SIG-M5 treated with dmso at 0.1 percent for 504 hours (cell line): ENCODE data around the gene DYNC1LI2.
A peak's percentile ranks its signal among the peaks of the same experiment; 100 is the strongest.
"Not testable (repeated sequence)": the region's sequence is repeated elsewhere in the genome, so short reads cannot be mapped to it uniquely, and the experiment has no call there.

Source experiments
- DNase-seq: peaks from one replicate; lab custom pipeline; 2025; ENCODE audit not compliant: unreplicated experiment; lab: John Stamatoyannopoulos, UW

Gene DYNC1LI2

DNA sequence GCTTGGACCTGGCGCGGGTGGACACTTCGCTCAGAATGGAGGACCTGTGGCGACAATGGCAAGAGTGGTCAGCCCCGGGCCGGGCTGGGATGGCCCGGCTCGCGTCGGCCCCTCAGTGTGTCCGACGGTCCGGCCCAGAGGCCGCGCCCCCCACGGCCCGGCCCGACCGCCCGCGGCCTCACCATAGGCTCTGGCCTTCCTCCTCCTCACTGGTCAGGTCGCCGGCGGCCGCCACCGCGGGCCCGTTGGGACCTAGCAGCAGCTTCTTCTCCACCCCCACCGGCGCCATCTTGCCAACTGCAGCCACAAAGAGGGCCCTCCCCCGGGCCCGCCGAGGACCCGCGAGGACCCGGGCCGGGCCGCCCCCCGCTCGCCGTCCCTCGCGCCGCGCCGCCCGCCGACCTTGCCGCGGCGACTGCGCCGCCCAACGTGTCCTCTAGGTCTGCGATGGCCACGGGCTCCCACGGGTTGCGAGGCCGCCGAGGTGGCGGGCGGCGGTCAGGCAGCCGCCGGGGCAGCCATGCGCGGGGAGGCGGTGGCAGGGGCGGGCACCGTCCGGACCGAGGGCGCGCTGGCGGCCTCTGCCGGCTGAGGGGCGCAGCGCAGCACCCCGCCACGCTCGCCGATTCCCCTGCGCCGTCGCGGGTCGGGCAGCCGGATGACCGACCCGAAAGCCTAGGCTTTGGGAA lies at the start of gene DYNC1LI2:
Gene DYNC1LI2 (minus strand): TSS at position 307 of the 689 bp plus-strand sequence. CDS start 18 bp downstream, at position 289.
- peak; percentile 65 for DNase-seq

DNA sequence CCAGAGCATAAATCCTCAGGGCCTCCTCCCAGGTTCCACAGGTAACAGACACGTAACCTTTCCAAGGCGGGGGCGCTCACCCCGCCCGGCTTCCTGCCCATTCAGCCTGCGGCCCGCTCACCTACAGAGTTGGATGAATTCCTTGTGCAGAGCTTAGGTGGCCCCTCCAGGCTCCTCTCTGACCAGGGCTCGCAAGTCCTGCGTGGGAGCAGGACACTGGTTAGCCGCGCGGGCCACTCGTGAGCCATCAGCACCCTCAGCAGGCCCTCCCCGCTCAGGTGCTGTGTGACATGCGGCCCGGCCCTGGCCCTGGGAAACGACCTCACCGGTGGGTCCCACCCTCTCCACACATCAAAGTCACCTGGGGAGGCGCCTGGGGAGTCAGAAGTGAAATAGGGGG lies 49.4 kb upstream of the DYNC1LI2 start:
- no peak for DNase-seq

DNA sequence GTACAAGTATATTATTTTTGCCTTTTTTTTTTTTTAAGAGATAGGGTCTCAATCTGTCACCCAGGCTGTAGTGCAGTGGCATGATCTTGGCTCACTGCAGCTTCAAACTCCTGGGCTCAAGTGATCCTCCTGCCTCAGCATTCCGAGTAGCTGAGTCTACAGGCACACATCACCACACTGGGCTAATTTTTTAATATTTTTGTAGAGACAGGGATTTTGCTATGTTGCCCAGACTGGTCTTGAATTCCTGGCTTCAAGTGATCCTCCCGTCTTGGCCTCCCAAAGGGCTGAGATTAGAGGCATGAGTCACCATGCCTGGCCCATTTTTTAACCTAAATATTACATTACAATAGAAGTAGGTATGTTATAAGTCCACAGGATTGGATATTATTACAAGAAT lies 46.8 kb upstream of the DYNC1LI2 start:
- no peak for DNase-seq

DNA sequence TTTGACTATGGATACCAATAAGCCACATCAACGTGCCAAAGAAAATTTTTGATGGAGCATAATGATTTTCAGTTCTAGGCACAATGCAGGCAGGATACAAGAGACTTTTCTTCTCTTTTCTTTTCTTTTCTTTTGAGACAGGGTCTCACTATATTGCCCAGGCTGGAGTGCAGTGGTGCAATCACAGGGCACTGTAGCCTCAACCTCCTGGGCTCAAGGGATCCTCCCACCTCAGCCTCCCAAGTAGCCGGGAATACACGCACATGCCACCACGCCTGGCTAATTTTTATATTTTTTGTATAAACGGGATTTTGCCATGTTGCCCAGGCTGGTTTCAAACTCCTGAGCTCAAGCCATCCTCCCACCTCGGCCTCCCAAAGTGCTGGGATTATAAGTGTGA lies 42.6 kb upstream of the DYNC1LI2 start:
- DNase-seq, result not testable (repeated sequence)

DNA sequence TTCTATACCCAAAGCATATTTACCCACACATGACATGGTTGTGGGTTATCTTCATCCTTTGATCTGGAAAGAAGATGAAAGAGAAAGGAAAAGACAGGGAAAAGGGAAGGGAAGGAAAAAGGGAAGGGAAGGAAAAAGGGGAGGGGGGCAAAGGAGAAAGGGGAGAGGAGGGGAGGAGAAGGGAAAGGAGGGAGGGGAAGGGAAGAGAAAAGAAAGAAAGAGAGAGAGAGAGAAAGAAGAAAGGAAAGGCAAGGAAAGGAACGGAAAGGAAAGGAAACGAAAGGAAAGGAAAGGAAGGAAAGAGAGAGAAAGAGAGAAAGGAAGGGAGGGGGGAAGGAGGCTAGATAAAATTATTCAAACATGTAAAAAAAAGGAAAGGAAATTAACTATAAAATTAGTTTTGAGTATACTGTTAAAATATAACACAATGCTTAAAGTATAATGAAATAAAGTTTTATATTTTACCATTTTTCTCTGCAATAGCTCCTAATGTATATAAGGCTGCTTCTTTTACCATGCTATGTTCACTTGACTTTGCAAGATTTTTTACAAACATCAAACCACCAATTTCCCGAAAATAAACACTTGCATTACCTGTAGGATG lies 38.8 kb upstream of the DYNC1LI2 start:
- no peak for DNase-seq

DNA sequence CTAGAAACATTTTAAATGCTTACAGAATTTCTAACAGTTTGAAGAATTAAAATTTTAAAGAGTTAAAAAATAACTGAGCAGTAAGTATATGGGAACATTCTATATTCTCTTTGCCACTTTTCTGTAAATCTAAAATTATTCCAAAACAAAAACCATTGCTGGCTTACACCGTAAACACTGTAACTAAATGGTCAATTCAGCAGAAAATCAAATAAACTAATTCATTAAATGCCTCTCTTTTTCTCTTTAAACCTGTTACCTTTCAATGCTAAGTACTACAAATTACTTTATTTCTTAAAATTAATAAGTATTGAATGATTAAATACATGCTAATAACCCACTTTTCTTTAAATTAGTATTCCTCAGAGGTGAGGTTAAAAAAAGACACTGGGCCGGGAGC lies 36.0 kb upstream of the DYNC1LI2 start:
- DNase-seq, result no peak

DNA sequence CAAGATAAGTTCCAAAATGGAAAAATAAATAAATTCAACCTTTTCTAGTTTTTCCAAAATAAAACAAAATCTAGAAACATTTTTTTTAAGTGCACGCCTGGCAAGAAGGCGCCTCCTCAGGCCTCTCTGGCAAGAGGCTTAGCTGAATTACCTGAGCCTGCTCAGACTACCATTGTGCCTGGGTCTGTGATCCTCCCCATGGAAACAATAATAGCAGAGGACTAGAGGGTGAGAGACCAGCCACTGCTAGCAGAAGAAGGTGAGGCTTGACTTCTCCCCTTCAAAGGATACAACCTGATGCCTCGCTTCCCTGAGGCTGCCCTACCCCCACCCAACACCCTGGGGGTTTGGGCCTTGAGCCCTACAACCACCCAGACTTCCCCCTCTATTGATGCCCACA lies 35.1 kb upstream of the DYNC1LI2 start:
- DNase-seq, result no peak

DNA sequence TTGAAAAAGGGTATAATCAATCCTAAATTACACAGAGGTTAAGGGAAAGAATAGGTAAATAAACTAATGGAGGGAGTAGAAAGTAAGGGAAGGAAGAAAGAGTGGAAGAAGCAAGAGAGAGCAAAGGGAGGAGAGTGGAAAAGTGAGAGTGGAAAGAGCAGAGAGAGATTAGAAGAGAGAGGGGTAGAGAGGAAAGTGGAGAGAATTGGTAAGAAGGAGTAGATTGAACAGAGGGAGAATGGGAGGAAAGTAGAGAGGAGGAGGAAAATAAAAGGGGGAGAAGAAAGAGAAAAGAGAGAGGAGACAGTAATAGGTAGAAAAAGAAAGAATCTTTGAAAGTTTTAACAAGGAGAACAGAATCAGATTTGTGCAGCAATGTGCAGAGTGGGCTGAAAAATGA lies 25.0 kb upstream of the DYNC1LI2 start:
- no peak for DNase-seq

DNA sequence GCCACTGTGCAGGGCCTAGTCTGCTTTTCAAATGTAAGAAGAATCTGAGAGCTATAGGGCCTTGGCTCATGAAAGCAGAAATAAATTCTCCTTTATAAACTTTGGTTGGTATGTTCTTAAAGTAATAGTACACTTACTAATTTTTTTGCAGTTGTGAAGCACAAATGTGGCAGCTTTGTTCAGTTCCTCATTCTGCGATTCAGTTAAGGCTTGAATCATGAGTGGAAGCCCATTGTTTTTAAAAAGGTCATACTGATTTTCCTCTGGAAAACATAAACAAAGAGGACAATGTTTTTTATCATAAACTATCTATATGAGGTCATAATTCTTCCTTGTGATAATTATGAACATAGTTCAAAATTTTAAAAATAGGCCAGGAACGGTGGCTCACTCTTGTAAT lies 23.6 kb upstream of the DYNC1LI2 start:
- no peak for DNase-seq

DNA sequence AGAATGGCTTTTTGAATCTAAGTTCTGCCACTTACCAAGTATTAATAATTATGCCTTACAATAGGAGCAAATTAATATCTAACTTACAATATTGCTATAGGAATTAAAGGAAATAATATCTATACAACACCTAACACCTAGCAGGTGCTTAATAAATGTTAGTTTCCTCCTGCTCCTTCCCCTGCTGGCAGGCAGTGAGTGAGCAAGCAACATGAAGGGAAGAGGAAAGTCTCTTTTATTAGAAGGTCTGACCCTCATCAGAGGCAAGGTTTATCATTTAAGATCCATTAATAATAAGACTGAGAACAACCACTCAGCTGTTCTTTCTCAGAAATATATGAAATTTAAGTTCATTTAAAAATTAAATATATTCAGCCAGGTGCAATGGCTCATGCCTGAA lies 6.7 kb upstream of the DYNC1LI2 start:
- no peak for DNase-seq

DNA sequence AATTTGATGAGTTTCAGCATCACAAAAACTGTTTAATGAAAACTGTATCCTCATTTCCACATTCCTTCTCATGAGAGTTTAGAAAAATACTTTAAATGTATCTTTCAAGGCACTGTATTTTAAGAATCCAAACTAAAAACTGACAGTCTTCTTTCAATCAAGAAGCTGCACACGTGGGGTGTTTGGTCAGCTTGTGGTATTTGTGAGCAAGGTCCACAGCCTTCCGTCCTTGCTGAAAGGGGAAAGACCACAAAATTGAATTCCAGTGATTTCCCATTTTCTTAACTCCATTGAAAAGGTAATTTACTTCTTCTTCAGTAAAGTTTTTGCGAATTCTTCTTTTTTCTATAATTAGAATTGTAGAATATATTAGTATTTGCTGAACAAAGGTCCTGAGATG lies 3.4 kb upstream of the DYNC1LI2 start:
- no peak for DNase-seq

DNA sequence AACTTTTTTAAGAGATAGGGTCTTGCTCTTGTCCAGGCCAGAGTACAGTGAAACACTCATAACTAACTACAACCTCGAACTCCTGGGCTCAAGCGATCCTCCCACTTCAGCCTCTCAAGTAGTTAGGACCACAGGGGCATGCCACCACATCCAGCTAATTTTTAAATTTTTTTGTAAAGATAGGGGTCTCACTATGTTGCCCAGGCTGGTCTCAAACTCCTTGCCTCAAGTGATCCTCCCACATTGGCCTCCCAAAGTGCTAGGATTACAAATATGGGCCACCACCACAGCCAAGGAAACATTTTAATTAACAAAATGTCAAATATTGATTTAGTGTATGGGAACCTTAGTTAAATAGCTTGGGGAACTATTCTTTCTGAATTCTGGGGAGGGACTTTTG lies 2.8 kb upstream of the DYNC1LI2 start:
- DNase-seq, result no peak

DNA sequence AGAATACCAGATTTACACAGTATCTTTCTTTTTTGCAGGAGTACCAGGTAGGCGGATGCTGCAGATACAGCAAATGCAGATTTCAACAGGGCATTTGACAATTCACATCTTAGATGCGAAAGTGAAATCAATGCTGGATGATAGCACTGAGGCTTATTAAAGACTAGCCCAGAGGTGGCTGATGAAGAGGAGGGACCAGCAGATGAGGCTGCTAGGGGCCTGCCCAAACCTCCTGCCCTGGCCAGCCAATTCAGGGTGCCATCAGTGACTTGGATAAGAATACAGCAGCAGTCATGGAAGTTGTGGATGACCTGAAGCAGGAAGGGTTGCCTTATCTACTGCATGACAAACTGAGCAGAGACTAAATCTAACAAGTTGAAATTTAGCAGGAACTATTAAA lies 1.5 kb upstream of the DYNC1LI2 start:
- DNase-seq, result no peak

DNA sequence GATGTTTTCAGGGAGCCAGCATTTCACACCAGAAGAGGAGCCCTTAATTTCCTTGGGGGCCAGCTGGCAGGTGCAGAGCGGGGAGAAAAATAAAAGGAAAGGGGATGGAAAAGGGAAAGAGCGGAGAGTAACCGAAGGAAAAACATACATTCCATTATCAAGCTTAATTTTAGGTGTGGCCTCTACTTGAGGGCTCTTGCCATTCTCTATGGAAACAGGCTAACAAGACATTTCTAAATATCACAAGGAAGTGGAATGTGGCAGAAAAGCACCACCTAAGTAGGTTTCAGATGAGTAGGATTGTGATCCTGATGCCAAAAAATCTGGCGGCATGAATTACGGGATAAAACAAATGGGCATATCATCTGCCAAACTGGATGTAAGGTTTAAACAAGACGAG lies 970 bp upstream of the DYNC1LI2 start:
- DNase-seq, result no peak

DNA sequence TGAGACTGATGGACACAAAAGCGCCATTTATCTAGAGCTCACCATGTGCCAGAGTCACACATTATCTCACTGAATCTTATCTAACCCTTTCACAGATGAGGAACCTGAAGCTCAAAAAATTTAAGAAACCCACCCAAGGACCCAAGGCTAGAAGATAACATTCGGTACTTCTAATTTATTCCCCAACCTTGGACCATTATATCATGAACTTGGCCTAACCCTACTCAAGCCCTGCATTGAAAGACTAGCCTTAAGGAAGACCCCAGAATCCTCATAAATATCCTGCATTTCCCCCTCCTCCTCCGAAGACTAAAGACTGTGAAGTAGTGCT lies 548 bp upstream of the DYNC1LI2 start:
- DNase-seq, result no peak

DNA sequence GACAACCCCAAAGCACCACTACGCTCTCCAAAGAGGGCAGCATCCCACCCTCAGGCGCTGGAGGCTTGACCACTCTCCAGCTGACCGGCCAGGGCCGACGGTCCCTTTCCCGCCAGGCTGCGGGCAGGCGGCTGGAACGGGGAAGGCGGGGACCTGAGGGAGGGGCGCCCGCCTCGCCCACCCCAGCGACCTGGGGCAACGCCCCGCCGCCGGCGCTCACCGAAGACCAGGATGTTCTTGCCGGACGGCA lies 431 bp downstream of the DYNC1LI2 start:
- DNase-seq, result no peak

DNA sequence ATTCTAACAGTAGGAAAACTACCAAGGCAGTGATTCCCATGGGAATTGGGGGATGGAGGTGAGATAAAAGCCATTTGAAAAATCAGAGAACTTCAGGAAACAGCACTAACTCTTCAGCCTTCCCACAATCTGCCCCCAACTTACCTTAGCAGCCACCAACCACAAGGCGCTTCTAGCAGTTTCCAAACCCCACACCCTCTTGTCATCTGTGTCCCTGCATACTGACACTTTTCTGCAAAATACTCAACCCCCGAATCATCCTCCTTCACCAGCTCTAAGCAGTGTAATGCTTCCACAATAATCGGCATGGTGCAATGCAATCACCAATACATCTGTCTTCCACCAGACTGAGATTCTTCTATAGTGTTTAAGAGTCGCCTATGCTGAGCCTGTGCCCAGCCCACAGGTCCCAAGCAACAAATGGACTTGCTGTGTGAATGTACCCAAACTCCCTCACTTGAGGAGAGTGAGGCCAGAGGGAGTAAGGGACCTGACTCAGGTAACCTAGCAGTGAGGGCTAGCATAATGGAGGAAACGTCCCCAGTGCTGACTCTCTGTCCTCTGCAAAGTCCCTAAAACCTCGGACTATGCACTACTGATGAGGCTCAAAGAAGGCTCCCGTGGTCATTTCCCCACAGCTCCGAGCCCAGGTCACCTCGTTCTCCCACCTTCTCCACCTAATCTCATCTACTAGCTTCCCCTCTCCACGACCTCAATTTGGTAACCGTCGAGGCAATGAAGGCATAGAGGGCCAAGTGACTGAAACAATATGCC lies 943 bp downstream of the DYNC1LI2 start:
- no peak for DNase-seq

DNA sequence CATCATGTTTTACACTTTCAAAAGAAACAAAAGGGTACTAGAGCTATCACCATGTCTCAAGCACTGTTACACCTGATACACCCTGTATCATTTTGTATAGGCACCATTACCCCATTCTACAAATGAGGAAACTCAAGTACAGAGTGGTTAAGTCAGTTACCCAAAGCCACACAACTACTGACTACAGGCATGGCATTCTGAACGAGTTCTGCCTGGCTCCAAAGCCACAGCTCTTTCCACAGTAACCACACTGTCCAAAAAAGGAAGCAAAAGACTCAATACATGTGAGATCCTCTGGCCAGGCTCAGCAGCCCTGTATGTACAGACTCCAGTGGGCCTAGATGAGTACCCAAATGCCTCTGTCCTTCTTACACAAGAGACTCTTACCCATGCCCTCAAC lies 4.7 kb downstream of the DYNC1LI2 start:
- DNase-seq, result peak; percentile 94

DNA sequence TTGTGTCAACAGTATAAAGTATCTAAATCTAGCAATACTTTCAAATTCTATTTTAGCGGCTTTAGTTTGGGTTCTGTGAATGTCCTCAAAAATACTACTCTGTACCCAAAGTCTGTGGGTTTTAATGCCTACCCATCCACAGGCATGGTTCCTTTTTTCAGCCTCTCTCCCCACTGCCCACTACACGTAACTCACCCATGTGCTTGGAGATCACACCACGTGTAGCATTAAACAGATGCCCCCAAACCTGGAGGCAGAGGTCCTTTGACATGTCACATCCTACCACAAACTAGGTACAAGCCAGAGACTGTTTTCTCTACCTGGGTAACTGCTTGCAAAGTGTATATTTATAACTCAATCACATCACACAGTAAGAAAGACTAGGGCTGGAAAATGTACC lies 5.4 kb downstream of the DYNC1LI2 start:
- DNase-seq, result no peak

DNA sequence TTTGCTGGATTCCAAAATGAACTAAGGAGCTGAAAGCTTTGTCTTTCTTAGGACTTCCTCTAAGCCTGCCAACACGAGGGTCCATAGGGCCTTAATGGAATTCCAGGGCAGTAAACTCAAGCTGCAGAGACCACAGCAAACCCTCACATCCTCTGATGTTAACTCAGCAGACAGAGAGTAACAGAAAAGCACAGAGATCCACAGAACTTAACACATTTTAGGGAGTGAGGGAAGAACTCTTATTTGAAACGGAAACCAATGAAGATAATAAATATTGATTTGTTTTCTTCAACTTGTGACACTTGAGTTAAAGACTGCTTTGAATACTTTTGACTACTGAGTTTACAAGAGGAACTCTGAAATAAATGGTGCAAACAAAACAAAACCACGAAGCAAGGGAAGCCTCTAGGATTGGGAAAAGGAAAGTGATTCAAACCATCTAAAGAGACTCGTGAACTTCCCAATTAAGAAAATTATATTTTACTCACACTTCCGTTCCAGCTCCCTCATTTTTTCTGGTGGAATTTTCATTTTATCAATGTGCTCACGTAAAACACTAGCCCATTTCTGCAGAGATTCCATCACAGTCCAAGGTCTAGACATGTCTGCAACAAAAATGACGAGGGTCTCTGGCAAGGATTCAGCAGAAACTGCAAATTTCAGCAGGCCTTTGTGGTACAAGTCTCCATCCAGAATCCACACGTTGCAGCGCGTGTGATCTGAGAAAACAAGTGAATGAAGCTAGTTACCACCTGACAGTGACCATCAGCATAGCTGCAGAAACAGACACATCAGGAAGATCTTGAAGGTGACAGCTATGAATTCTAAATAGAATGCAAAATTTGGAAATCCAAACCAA lies 9.2 kb downstream of the DYNC1LI2 start:
- no peak for DNase-seq

DNA sequence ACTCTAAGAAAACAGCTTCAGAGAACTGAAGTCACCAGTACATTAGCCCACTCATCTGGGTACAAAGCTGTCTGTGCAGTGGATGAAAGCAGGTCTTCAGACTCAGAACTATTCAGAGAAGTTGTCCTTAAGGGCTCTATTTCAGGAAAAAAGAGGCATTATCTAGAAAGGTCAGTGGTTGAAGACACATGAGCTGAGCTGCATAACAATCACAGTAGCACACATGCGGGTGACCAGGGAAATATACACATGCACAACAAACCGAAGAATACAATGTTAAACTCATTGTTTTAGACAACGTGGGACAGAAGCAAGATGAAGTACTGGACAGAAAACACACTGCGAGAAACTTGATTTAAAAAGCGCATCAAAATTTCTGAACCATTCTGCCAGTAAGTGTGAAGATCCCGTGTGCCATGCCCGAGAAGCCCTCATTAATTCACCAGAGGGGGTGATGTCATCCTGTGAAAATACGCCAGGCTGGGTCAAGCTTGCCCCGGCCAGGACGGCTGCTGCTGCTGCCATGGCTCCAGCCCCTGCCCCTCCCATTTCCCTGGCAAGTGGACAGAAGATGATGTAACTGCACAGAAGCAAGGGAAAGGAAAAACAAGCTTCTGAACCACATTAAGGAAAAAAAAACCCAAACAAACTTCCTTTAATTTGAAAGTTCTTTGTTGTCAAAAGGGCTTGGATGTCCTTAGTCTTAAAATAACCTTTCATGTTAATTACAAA lies 10.1 kb downstream of the DYNC1LI2 start:
- DNase-seq, result no peak
